HG03045 (cell line): ENCODE measurements around the gene CDC7.
"Not testable (repeated sequence)": the region's sequence is repeated elsewhere in the genome, so short reads cannot be mapped to it uniquely, and the experiment has no call there.

Source experiments
- ATAC-seq: cut with Tn5 transposase; IDR thresholded peaks from one replicate; pipeline ENCODE4 v1.9.1; 2021; ENCODE audit warnings: mild to moderate bottlenecking, moderate library complexity; ENCODE audit not compliant: unreplicated experiment

The CDC7 gene

DNA sequence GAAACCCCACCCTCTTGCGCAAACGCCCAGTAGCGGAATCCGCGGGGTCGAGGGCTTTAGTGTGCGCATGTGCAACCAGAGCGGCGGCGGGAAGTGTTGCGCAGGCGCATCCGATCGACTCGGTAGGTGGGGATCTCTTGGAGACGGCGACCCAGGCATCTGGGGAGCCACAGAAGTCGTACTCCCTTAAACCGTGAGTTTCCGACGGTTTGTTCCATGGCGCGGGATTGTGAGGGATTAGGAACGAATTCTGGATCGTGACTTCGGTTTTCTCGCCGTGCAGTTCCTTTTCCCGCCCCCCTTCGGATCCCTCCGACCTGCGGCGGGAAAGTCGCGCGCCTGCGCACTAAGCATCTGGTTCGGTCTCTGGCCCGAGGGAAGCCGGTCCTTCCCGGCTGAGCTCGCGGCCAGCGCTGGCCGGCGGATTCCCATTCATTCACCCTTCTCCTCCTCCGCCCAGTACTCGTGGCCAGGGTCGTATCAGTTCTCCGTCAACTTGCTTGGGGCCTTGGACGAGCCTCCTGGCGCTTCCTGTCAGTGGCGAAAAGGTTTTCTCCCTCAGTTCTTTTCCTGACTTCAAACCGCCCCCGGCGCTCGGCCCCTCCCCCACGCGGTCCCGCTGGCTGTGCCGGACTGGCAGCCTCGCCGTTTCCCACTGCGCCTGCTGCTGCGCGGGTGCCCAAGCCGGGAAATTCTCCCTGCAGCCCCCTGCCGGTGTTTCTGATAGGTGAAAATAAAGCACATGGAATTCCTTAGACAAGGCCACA is at the start of gene CDC7:
CDC7 (plus strand) TSS at position 96 of the 767 bp plus-strand sequence. CDS start 866 bp downstream, outside the sequence.
- ATAC-seq, result peak; percentile 87

- no peak for ATAC-seq
Measured at GRCh38 chr1:91454136-91454535, 46.5 kb upstream of the CDC7 start.

- ATAC-seq, result no peak
Measured at GRCh38 chr1:91455334-91455733, 45.3 kb upstream of the CDC7 start.

DNA sequence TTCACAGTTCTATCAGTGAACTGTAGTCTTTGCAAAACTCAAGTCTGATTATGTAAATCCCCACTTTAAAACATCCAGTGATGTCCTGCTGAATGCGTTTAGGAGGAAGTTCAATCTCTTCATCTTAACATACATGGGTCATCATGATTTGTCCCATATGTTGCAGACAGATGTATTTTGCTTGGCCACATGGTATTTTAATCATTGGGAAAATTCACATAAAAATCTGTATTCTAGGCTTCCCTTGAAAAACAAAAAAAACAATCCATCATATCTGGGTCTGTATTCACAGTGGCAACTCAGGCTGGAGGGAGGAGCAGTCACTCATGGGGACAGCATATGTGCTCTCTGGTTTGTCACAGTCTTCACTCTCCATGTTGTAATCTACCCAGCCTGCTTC is 44.8 kb upstream of the CDC7 start:
- ATAC-seq, result no peak

- not testable (repeated sequence) for ATAC-seq
Measured at GRCh38 chr1:91465350-91465749, 35.3 kb upstream of the CDC7 start.

GRCh38 chr1:91476533-91477217 is 24.0 kb upstream of the CDC7 start:
- no peak for ATAC-seq

DNA sequence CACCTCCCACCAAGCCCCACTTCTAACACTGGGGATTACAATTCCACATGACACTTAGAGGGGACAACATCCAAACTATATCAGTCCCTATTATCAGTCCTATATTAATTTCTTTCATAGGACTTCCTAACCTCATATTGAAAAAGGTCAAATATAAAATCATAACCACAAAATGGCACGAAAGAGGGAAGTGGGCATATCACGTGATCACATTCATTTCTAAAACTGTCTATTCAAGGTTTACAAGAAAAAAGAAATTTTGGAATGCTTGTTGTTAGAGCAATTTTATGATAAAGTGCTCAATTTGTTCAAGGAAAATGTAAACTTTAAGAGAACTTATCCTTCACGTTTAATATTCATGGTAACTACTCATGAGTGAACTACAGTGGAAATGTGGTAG is 13.2 kb upstream of the CDC7 start:
- ATAC-seq, result no peak

DNA sequence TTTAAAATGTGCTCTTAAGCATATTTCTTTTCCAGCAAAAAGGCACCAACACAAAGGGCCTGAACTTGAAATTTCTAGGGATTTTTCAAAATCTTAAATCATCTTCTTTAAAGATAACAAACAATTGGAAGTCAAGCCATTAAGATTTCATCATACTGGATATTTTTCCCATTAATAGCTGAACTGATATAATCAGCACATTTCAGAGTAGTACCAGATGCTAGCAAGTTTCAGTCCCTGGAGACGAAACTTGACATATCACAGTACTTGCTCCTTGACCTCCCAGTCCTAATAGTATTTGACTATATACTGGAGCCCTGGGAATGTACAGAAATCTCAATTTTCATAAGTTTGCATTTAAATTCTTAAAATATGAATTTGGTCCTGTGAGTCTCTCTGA is 10.2 kb upstream of the CDC7 start:
- no peak for ATAC-seq

GRCh38 chr1:91498035-91498434 is 2.6 kb upstream of the CDC7 start:
- ATAC-seq, result no peak

GRCh38 chr1:91498498-91499245 is 2.0 kb upstream of the CDC7 start:
- ATAC-seq, result no peak

GRCh38 chr1:91499346-91499745 is 1.3 kb upstream of the CDC7 start:
- no peak for ATAC-seq

GRCh38 chr1:91499904-91500755 is 521 bp upstream of the CDC7 start:
- ATAC-seq, result peak; percentile 7

GRCh38 chr1:91501523-91501851 is 836 bp downstream of the CDC7 start:
- peak; percentile 20 for ATAC-seq

GRCh38 chr1:91501971-91502671 is 1.5 kb downstream of the CDC7 start:
- no peak for ATAC-seq

GRCh38 chr1:91502672-91503184 is 2.1 kb downstream of the CDC7 start:
- no peak for ATAC-seq

GRCh38 chr1:91503332-91503900 is 2.8 kb downstream of the CDC7 start:
- ATAC-seq, result no peak

GRCh38 chr1:91503975-91504530 is 3.4 kb downstream of the CDC7 start:
- no peak for ATAC-seq

DNA sequence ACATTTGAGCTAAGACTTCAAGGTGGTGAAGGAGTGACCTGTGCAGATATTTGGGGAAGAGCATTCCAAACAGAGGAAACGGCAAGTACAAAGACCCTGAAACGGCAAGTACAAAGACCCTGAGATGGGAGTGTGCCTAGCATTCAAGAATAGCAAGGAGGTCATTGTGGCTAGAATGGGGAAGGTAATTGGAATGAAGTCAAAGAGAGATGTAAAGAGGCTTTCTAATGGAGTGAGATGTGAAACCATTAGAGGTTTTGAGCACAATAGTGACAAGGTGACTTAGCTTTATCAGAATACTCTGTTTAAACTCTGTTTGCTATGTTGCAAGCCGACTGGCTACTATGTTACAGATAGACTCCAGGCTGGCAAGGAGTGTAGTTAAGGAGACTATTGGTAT is 4.4 kb downstream of the CDC7 start:
- no peak for ATAC-seq

GRCh38 chr1:91506071-91506470 is 5.4 kb downstream of the CDC7 start:
- ATAC-seq, result no peak
